ENCODE measurements around the gene RNF34. TPM values are rescaled to one million over a fixed set of nuclear protein-coding genes. Genes with fewer than 3 reads are reported as not detected.

Gene RNF34
- total and polyA plus RNA-seq, 2 donors (not counting 3 experiments of a cell fraction or from before 2014, with no cell fraction given) = 37.6 to 51.1 TPM

DNA sequence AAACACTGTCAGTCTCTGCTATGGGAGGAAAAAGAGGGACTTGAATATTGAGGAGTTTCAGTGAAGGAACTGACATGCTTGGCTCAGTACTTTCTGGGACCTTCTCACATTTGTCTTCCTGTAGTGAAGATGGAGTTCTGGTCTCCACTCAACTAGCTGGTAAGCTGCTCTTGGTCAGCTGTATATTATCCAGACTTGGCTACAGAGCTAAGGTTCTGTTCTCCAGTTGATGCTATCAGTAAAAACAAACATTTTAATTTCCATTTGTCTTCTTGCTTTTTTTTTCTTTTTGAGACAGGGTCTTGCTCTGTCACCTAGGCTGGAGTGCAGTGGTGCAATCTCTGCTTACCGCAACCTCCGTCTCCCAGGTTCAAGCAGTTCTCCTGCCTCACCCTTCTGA lies 5.3 kb downstream of the RNF34 start:
- dilution Hi-C loops (cut with MboI; ENCODE audit: extremely low pct_ligation_motif_present, low sequenced_read_pairs) (no loop called here), intact Hi-C loops (cut with micrococcal nuclease) (no loop called here)
- no peaks in the 10 kb centered on the region for H3K9me1 ChIP-seq (replicated peaks; ENCODE audit: control insufficient read depth, extremely low read depth, insufficient read depth, low read length)
- H3K79me2 ChIP-seq (ENCODE audit: control insufficient read depth, insufficient read depth, low read length) = peaks cover 48% of the 10 kb centered on the region
- H2AFZ ChIP-seq (ENCODE audit: low read depth, low read length) = no peak overlapping the region
- CTCF ChIA-PET = no interaction called here
- FAIRE-seq = no peak
- H4K20me1 ChIP-seq (replicated peaks; ENCODE audit: control insufficient read depth, extremely low read depth, insufficient read depth, low read length) = no peaks in the 10 kb centered on the region
- DNase-seq (ENCODE audit: low read depth, low spot score) = no peak
- H3K4me2 ChIP-seq (ENCODE audit: insufficient read depth, low read length) = no peak overlapping the region
- TF ChIP-seq, protein P1, sequence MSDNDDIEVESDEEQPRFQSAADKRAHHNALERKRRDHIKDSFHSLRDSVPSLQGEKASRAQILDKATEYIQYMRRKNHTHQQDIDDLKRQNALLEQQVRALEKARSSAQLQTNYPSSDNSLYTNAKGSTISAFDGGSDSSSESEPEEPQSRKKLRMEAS (IDR thresholded peaks at IDR 0.05; ENCODE audit: insufficient read depth, insufficient read length) = no peak
- TF ChIP-seq JUN (IDR thresholded peaks at IDR 0.05; ENCODE audit: borderline replicate concordance, insufficient read depth, insufficient read length, low read depth) = no peak
- no peak for TF ChIP-seq GATA2 (IDR thresholded peaks at IDR 0.05; ENCODE audit: insufficient read depth, insufficient read length, low read depth, low read length)
- no peak for TF ChIP-seq FOS (IDR thresholded peaks at IDR 0.05; ENCODE audit: borderline replicate concordance, insufficient read depth, low read length)
- TF ChIP-seq, protein P2, sequence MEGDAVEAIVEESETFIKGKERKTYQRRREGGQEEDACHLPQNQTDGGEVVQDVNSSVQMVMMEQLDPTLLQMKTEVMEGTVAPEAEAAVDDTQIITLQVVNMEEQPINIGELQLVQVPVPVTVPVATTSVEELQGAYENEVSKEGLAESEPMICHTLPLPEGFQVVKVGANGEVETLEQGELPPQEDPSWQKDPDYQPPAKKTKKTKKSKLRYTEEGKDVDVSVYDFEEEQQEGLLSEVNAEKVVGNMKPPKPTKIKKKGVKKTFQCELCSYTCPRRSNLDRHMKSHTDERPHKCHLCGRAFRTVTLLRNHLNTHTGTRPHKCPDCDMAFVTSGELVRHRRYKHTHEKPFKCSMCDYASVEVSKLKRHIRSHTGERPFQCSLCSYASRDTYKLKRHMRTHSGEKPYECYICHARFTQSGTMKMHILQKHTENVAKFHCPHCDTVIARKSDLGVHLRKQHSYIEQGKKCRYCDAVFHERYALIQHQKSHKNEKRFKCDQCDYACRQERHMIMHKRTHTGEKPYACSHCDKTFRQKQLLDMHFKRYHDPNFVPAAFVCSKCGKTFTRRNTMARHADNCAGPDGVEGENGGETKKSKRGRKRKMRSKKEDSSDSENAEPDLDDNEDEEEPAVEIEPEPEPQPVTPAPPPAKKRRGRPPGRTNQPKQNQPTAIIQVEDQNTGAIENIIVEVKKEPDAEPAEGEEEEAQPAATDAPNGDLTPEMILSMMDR (IDR thresholded peaks at IDR 0.05; ENCODE audit: extremely low read depth in 1 of 2, insufficient read depth in 1 of 2, low read depth in 1 of 2, low read length in 2 of 2) = no peak
- no peak for TF ChIP-seq MYC (IDR thresholded peaks at IDR 0.05; ENCODE audit: low read depth, low read length)
- TF ChIP-seq POLR2A (IDR thresholded peaks at IDR 0.05; ENCODE audit: low read depth, low read length) = no peak
- TF ChIP-seq EZH2 (IDR thresholded peaks at IDR 0.05; ENCODE audit: borderline replicate concordance, low read depth, low read length, severe bottlenecking) = no peak
- TF ChIP-seq POLR2AphosphoS5 (IDR thresholded peaks at IDR 0.05; ENCODE audit: insufficient read depth, low read depth, low read length) = no peak
- H3K4me1 ChIP-seq (ENCODE audit: control insufficient read depth, extremely low read depth, insufficient read depth, low read length) = peaks cover 13% of the 10 kb centered on the region
- POLR2A ChIA-PET = no interaction called here
- no TSS peak for BruUV-seq (replicated peaks)
- no peak overlapping the region for H3K9ac ChIP-seq (replicated peaks; ENCODE audit: extremely low read depth, insufficient read depth, low read length)
- no peaks in the 10 kb centered on the region for H3K27me3 ChIP-seq (ENCODE audit: control insufficient read depth in 2 of 2, insufficient read depth in 2 of 2, low read length in 2 of 2)
- peaks cover 2 to 5% of the 10 kb centered on the region in 2 experiments for H3K36me3 ChIP-seq (ENCODE audit: control insufficient read depth in 2 of 2, extremely low read depth in 1 of 2, insufficient read depth in 2 of 2, low read length in 2 of 2)
- no peak overlapping the region for H3K27ac ChIP-seq (ENCODE audit: insufficient read depth, low read depth, low read length)
- no peak overlapping the region for H3K4me3 ChIP-seq (replicated peaks in 1 of 3; ENCODE audit: insufficient read depth in 1 of 3, low read depth in 1 of 3, low read length in 3 of 3)
- H3K9me3 ChIP-seq (replicated peaks; ENCODE audit: control insufficient read depth, insufficient read depth, low read length) = no peaks in the 10 kb centered on the region

All from endothelial cell of umbilical vein (primary cell).